K562 (cell line): ENCODE results near the gene HHEX. TPM values are rescaled to one million over a fixed set of nuclear protein-coding genes. Genes with fewer than 3 reads are reported as not detected.
A peak's percentile ranks its signal among the peaks of the same experiment; 100 is the strongest.

Source experiments
- ATAC-seq: fragments of 200-7000 bp; cut with Tn5 transposase; 3 replicates; pipeline ENCODE4 v1.9.1; 2020; ENCODE audit warnings: moderate library complexity
- BruUV-seq: library from RNA; stranded (reverse); fragments of 400-500 nt; replicated peaks from 2 replicates; lab custom pipeline; 2021; lab: Mats Ljungman, UMichigan
- CTCF ChIA-PET: fragments of 300-600 bp; formaldehyde crosslinking; extraction: SDS; loops from one replicate; lab custom pipeline; 2021; ENCODE audit warnings: low intra/inter-chr PET ratio; lab: Yijun Ruan, JAX
- POLR2A ChIA-PET: fragments of 300-600, 350-650 bp; sonication (Branson Sonifier 250); formaldehyde crosslinking; extraction: SDS; loops from one replicate; lab custom pipeline; 2021; ENCODE audit warnings: antibody characterized with exemption, inconsistent platforms; lab: Yijun Ruan, JAX
- DNase-seq, 4 experiments: peaks; one replicate each; pipeline versions ENCODE4 v3.0.0 to v3.0.0-alpha.2; 2011 to 2018; ENCODE audit warnings: low spot score in 3 of 4, mixed read lengths in 3 of 4; ENCODE audit errors: extremely low read depth in 1 of 4
- FAIRE-seq: peaks from 2 replicates; lab custom pipeline; 2011; peaks lifted over from hg19 to GRCh38; lab: Jason Lieb, UNC
- H2AFZ ChIP-seq: 2 replicates; pipeline ENCODE4 v1.6.0; 2011; ENCODE audit warnings: low read depth, low read length, control low read depth, inconsistent platforms
- H3K27ac ChIP-seq: fragments of 200-600 bp; 3 replicates; pipeline ENCODE4 v1.8.0; 2011; ENCODE audit warnings: low read depth, mild to moderate bottlenecking, control low read depth, inconsistent platforms, low read length, moderate library complexity, mixed read lengths; ENCODE audit errors: extremely low read depth
- H3K27me3 ChIP-seq, 2 experiments: fragments of 300-600 bp in 1 of 2; 2 replicates in 1 of 2; 3 replicates in 1 of 2; pipeline versions ENCODE4 v1.6.0 to v1.8.0; 2011; ENCODE audit warnings: inconsistent platforms in 2 of 2, low read length in 2 of 2, mild to moderate bottlenecking in 1 of 2, mixed read lengths in 1 of 2, moderate library complexity in 1 of 2; ENCODE audit not compliant: control insufficient read depth in 2 of 2, insufficient read depth in 2 of 2
- H3K36me3 ChIP-seq: fragments of 300-600 bp; 3 replicates; pipeline ENCODE4 v1.8.0; 2011; ENCODE audit warnings: mild to moderate bottlenecking, low read length, inconsistent platforms; ENCODE audit not compliant: control insufficient read depth, insufficient read depth
- H3K4me1 ChIP-seq, 2 experiments: fragments of 200-600 bp in 1 of 2; replicated peaks in 1 of 2; 2 replicates in 1 of 2; 3 replicates in 1 of 2; pipeline versions ENCODE4 v1.5.1 to v1.8.0; 2011; ENCODE audit warnings: inconsistent platforms in 2 of 2, low read length in 2 of 2, mild to moderate bottlenecking in 1 of 2, mixed read lengths in 1 of 2, moderate library complexity in 1 of 2; ENCODE audit not compliant: control insufficient read depth in 2 of 2, insufficient read depth in 2 of 2
- H3K4me2 ChIP-seq: 2 replicates; pipeline ENCODE4 v1.6.1; 2011; ENCODE audit warnings: low read length, control low read depth, inconsistent platforms, mixed read lengths; ENCODE audit not compliant: insufficient read depth
- H3K4me3 ChIP-seq: fragments of 200-600 bp; sonication (generic), shearing (Covaris generic); 2 replicates; pipeline ENCODE4 v1.5.1; 2016; ENCODE audit warnings: control low read depth, inconsistent platforms
- H3K79me2 ChIP-seq: fragments of 200-600 bp; 3 replicates; pipeline ENCODE4 v1.8.0; 2011; ENCODE audit warnings: low read length, inconsistent platforms; ENCODE audit not compliant: control insufficient read depth, insufficient read depth
- H3K9ac ChIP-seq, 2 experiments: 2 replicates each; pipeline versions ENCODE4 v1.6.0 to v1.6.1; 2011; ENCODE audit warnings: low read depth in 2 of 2, low read length in 2 of 2, control low read depth in 1 of 2, inconsistent platforms in 1 of 2, mild to moderate bottlenecking in 1 of 2, mixed read lengths in 1 of 2; ENCODE audit not compliant: insufficient read depth in 1 of 2
- H3K9me1 ChIP-seq: one replicate; pipeline ENCODE4 v1.6.0; 2011; ENCODE audit warnings: inconsistent platforms, mild to moderate bottlenecking, low read length, moderate library complexity; ENCODE audit not compliant: control insufficient read depth, insufficient read depth
- H3K9me3 ChIP-seq: replicated peaks from 2 replicates; pipeline ENCODE4 v1.5.1; 2011; ENCODE audit warnings: low read depth, low read length, inconsistent platforms; ENCODE audit not compliant: control insufficient read depth, insufficient read depth
- H4K20me1 ChIP-seq: replicated peaks from 2 replicates; pipeline ENCODE4 v1.6.1; 2011; ENCODE audit warnings: low read length, inconsistent platforms, mixed read lengths; ENCODE audit not compliant: control insufficient read depth, insufficient read depth
- BCOR ChIP-seq: fragments of 450-650 bp; IDR thresholded peaks from 2 replicates; pipeline ENCODE4 v1.6.1; 2016
- CAMTA2 ChIP-seq: fragments of 250-450 bp; sonication (Bioruptor Pico); conservative IDR thresholded peaks from 2 replicates; pipeline ENCODE4 v1.5.1; 2022
- CREB1 ChIP-seq, 2 experiments: sonication (generic) in 1 of 2; formaldehyde crosslinking in 1 of 2; IDR thresholded peaks; 2 replicates each; pipeline versions ENCODE4 v1.6.1 to v1.8.0; 2012 to 2022; ENCODE audit warnings: inconsistent platforms in 1 of 2, mild to moderate bottlenecking in 1 of 2, missing genetic modification reagents in 1 of 2, moderate library complexity in 1 of 2
- E4F1 ChIP-seq: fragments of 250-450 bp; sonication (Bioruptor Pico); IDR thresholded peaks from 2 replicates; pipeline ENCODE4 v1.5.0; 2021; ENCODE audit warnings: mild to moderate bottlenecking, borderline replicate concordance
- EGR1 ChIP-seq: fragments of 450-650 bp; conservative IDR thresholded peaks from 2 replicates; pipeline ENCODE4 v1.6.1; 2017; ENCODE audit warnings: mild to moderate bottlenecking
- FOXA3 ChIP-seq, 2 experiments: fragments of 450-650 bp in 1 of 2; sonication (generic) in 1 of 2; formaldehyde crosslinking; IDR thresholded peaks in 1 of 2; conservative IDR thresholded peaks in 1 of 2; 2 replicates each; pipeline versions ENCODE4 v1.4.0 to v1.8.0; 2020 to 2022; ENCODE audit warnings: mild to moderate bottlenecking in 2 of 2, missing genetic modification reagents in 1 of 2
- KDM1A ChIP-seq, 2 experiments: fragments of 450-650 bp; IDR thresholded peaks; 2 replicates each; pipeline ENCODE4 v1.6.1; 2016; ENCODE audit warnings: mild to moderate bottlenecking in 2 of 2
- MEF2A ChIP-seq: IDR thresholded peaks from 2 replicates; pipeline ENCODE4 v1.6.1; 2011; ENCODE audit warnings: low read depth, mild to moderate bottlenecking, low read length, moderate library complexity; ENCODE audit not compliant: control insufficient read depth
- NFE2 ChIP-seq: IDR thresholded peaks from 2 replicates; pipeline ENCODE4 v1.6.1; 2014; ENCODE audit warnings: antibody characterized with exemption, low read depth
- NRF1 ChIP-seq, 2 experiments: fragments of 450-650 bp; IDR thresholded peaks in 1 of 2; conservative IDR thresholded peaks in 1 of 2; 2 replicates each; pipeline ENCODE4 v1.6.1; 2014; ENCODE audit warnings: mild to moderate bottlenecking in 2 of 2
- STAT5A ChIP-seq: IDR thresholded peaks from 2 replicates; pipeline ENCODE4 v1.6.1; 2012; ENCODE audit warnings: low read length, inconsistent platforms, borderline replicate concordance
- TFAM ChIP-seq: fragments of 250-450 bp; sonication (Bioruptor Pico); conservative IDR thresholded peaks from 2 replicates; pipeline ENCODE4 v1.5.0; 2021; ENCODE audit warnings: mild to moderate bottlenecking, moderate library complexity
- ZKSCAN1 ChIP-seq: fragments of 150-350 bp; IDR thresholded peaks from 2 replicates; pipeline ENCODE4 v1.6.1; 2016; ENCODE audit warnings: low read depth, low read length
- ZNF175 ChIP-seq: fragments of 200-800 bp; sonication (Bioruptor generic); IDR thresholded peaks from 2 replicates; pipeline ENCODE4 v1.6.1; 2016; ENCODE audit warnings: low read depth, mild to moderate bottlenecking, missing genetic modification characterization, missing compliant biosample characterization
- ZNF512 ChIP-seq: IDR thresholded peaks from 2 replicates; pipeline ENCODE4 v1.6.1; 2016; ENCODE audit warnings: missing genetic modification characterization, missing compliant biosample characterization
- ZNF561 ChIP-seq: fragments of 450-650 bp; formaldehyde crosslinking; conservative IDR thresholded peaks from 2 replicates; pipeline ENCODE4 v1.4.0; 2020; ENCODE audit warnings: mild to moderate bottlenecking, moderate library complexity
- ZNF586 ChIP-seq: fragments of 450-650 bp; formaldehyde crosslinking; conservative IDR thresholded peaks from 2 replicates; pipeline ENCODE4 v1.4.0; 2020; ENCODE audit warnings: mild to moderate bottlenecking, moderate library complexity
- ZNF766 ChIP-seq: fragments of 200-800 bp; sonication (Bioruptor generic); conservative IDR thresholded peaks from 2 replicates; pipeline ENCODE4 v1.6.1; 2016; ENCODE audit warnings: missing genetic modification characterization, missing compliant biosample characterization
- ZNF79 ChIP-seq: fragments of 250-450 bp; sonication (Bioruptor Pico); IDR thresholded peaks from 2 replicates; pipeline ENCODE4 v1.4.0; 2020; ENCODE audit warnings: low read depth, mild to moderate bottlenecking, moderate library complexity
- WGBS: fragments of 100-300 bp; shearing (Covaris generic); methylation state at CpG from one replicate; pipeline ENCODE4 v1.1.6; 2016; ENCODE audit warnings: low coverage, mixed read lengths; ENCODE audit not compliant: insufficient coverage; ENCODE audit errors: missing lambda C conversion rate; 5-methylcytosine and 5-hydroxymethylcytosine counted together
- in situ Hi-C: fragments of 300-500 bp; cut with MboI; formaldehyde crosslinking; loops from 4 replicates; pipeline ENCODE4 v1.15.0; 2018; ENCODE audit warnings: inconsistent platforms, mixed read lengths
- intact Hi-C: fragments of 100-400 bp; cut with micrococcal nuclease; formaldehyde crosslinking; loops from 2 replicates; pipeline ENCODE4 v1.14.2; 2022
- polyA plus RNA-seq, 8 experiments: library from polyadenylated mRNA; depleted of rRNA in 4 of 8; stranded (reverse) in 5 of 8; unstranded in 3 of 8; fragments of >200 nt; fragmentation: Nextera tagmentation in 2 of 8; fragmentation: Illumina TruSeq in 1 of 8; extraction: Ambion mirVana in 2 of 8; extraction: Trizol in 1 of 8; gene quantifications; 2 replicates each; pipeline versions ENCODE4 v1.2.1 to v1.2.3, GENCODE V29; 2011 to 2014; ENCODE audit warnings: inconsistent platforms in 1 of 8, missing spikeins in 1 of 8
- total RNA-seq, 7 experiments: library from RNA; depleted of rRNA in 6 of 7; stranded (reverse); fragments of >200 nt in 6 of 7; fragmentation: Illumina TruSeq in 2 of 7; extraction: Trizol in 2 of 7; gene quantifications; 2 replicates each; pipeline versions ENCODE4 v1.2.1 to v1.2.3, GENCODE V29; 2011 to 2021; ENCODE audit warnings: low replicate concordance in 1 of 7

HHEX gene
- total and polyA plus RNA-seq, 9 of the 15 experiments (the other 6 are each of a cell fraction or from before 2014, with no cell fraction given): 37.2 to 133 (median 80.2) TPM

- H3K27ac ChIP-seq: peak overlapping the region; percentile 82
- POLR2A ChIA-PET: interaction anchor here (1.1 kb wide), 1 partner anchor 21 kb away, joined by 4 read pairs; no protein-coding TSS in a partner anchor
- peak in 1 of 2 experiments; percentile 42; a peak in 2 of 4 replicates for TF ChIP-seq KDM1A (IDR thresholded peaks at IDR 0.05)
- no peak for TF ChIP-seq ZNF561 (CRISPR knock-in tag)
- TF ChIP-seq ZNF766 (CRISPR knock-in tag): no peak
- no peak for TF ChIP-seq CREB1 (IDR thresholded peaks at IDR 0.05)
- TF ChIP-seq CREB1 (CRISPR knock-in tag; IDR thresholded peaks at IDR 0.05): 0 out of 2 replicates have a peak, but pooled peaks have one; percentile 11
- no peak for TF ChIP-seq FOXA3 (CRISPR knock-in tag; conservative IDR thresholded peaks at IDR 0.05 in 1 of 2, IDR thresholded peaks at IDR 0.05 in 1 of 2)
- no peak for TF ChIP-seq ZNF512 (tag)
- TF ChIP-seq BCOR: peak; percentile 58; the same call in 1 of the 2 replicates
- TF ChIP-seq ZNF175: no peak
- no peak for TF ChIP-seq STAT5A
- TF ChIP-seq EGR1: peak; percentile 44; the same call in 1 of the 2 replicates
- no peak for TF ChIP-seq E4F1 (CRISPR knock-in tag)
- no peak for TF ChIP-seq NFE2
- no peak for TF ChIP-seq ZNF586 (CRISPR knock-in tag)
- no peak for TF ChIP-seq MEF2A
- 0 out of 2 replicates have a peak, but pooled peaks have one; percentile 27 for TF ChIP-seq ZKSCAN1
- TF ChIP-seq NRF1 (conservative IDR thresholded peaks at IDR 0.05 in 1 of 2, IDR thresholded peaks at IDR 0.05 in 1 of 2): no peak
- TF ChIP-seq CAMTA2 (CRISPR knock-in tag): no peak
- no peak for TF ChIP-seq ZNF79 (CRISPR knock-in tag)
- no peak for TF ChIP-seq TFAM (CRISPR knock-in tag)
Observed at GRCh38 chr10:92688573-92688926, 1.2 kb upstream of the HHEX start.

More at GRCh38 chr10:92688573-92688926, 1.2 kb upstream of the HHEX start:
- Histone ChIP-seq H4K20me1 (0 out of 2 replicates have a peak, but pooled peaks cover 4% of the 10 kb centered on the region), H2AFZ (peak overlapping the region; percentile 60), H3K9me1 (no peaks in the 10 kb centered on the region), H3K27me3 (no peaks in the 10 kb centered on the region), H3K4me3 (peak overlapping the region; percentile 93), H3K36me3 (peaks cover 29% of the 10 kb centered on the region), H3K9me3 (peaks cover 4% of the 10 kb centered on the region; the same call in 1 of the 2 replicates), H3K4me1 (peaks cover 7 to 33% of the 10 kb centered on the region in 2 experiments; a peak in 4 of 5 replicates), H3K4me2 (peak overlapping the region; percentile 71), H3K9ac (peak overlapping the region; percentile 75 to 92), H3K79me2 (peaks cover 60% of the 10 kb centered on the region)
- no peak for FAIRE-seq
- in situ Hi-C loops (no loop called here), intact Hi-C loops (loop anchor here (2.0 kb wide), 1 partner anchor 142 kb away; no protein-coding TSS in a partner anchor)
- no peak for ATAC-seq
- BruUV-seq: no TSS peak
- CTCF ChIA-PET: no interaction called here
- DNase-seq: no peak
- 6% methylated on average over 5 of the region's 5 CpGs for WGBS
